Right lobe of liver (tissue), 6 donors: ENCODE data around the gene SMIM31. TPM values are rescaled to one million over a fixed set of nuclear protein-coding genes. Genes with fewer than 3 reads are reported as not detected.

Experiments
- ATAC-seq, 4 donors: fragments of 200-7000 bp; cut with Tn5 transposase; one replicate each; pipeline ENCODE4 v1.9.1; 2020; ENCODE audit warnings: mild to moderate bottlenecking in 4 of 4, moderate library complexity in 4 of 4
- DNase-seq, 3 donors: peaks; one replicate each; pipeline ENCODE4 v3.0.0-alpha.2; 2020
- H3K27ac ChIP-seq, 3 donors: fragments of 200-600 bp; one replicate each; pipeline ENCODE4 v1.8.0; 2022
- H3K27me3 ChIP-seq, 2 donors: fragments of 200-600 bp; one replicate each; pipeline ENCODE4 v1.8.0; 2022
- H3K36me3 ChIP-seq, 4 donors: fragments of 200-600 bp; sonication (generic) in 1 of 4; one replicate each; pipeline versions ENCODE4 v1.5.1 to v1.8.0; 2017 to 2022; ENCODE audit warnings: control low read depth in 1 of 4
- H3K4me1 ChIP-seq, 4 donors: fragments of 200-600 bp; sonication (generic) in 1 of 4; one replicate each; pipeline versions ENCODE4 v1.5.1 to v1.8.0; 2017 to 2022; ENCODE audit warnings: control low read depth in 1 of 4
- H3K4me3 ChIP-seq, 3 donors: fragments of 200-600 bp; one replicate each; pipeline ENCODE4 v1.8.0; 2022
- H3K9me3 ChIP-seq, 4 donors: fragments of 200-600 bp; sonication (generic) in 1 of 4; one replicate each; pipeline versions ENCODE4 v1.5.1 to v1.8.0; 2017 to 2022; ENCODE audit warnings: control low read depth in 1 of 4
- CTCF ChIP-seq, 4 donors: fragments of 200-600 bp in 3 of 4; fragments of 450-650 bp in 1 of 4; IDR thresholded peaks; one replicate each; pipeline versions ENCODE4 v1.5.1 to v1.8.0; 2016 to 2022; ENCODE audit warnings: antibody characterized with exemption in 4 of 4, mild to moderate bottlenecking in 2 of 4
- POLR2A ChIP-seq: fragments of 450-650 bp; IDR thresholded peaks from one replicate; pipeline ENCODE4 v1.6.1; 2017; ENCODE audit warnings: antibody characterized with exemption, mild to moderate bottlenecking
- WGBS: methylation state at CpG from one replicate; pipeline ENCODE4 v1.1.6; 2018; ENCODE audit warnings: low coverage, low lambda C conversion rate; ENCODE audit not compliant: insufficient coverage; ENCODE audit errors: missing lambda C conversion rate; 5-methylcytosine and 5-hydroxymethylcytosine counted together
- intact Hi-C, 2 donors: fragments of 100-400 bp; cut with DNase I; formaldehyde crosslinking; loops; one replicate each; pipeline versions ENCODE4 v1.11.2 to v1.14.1; 2022
- total RNA-seq, 6 experiments: library from RNA; depleted of rRNA in 2 of 6; stranded (reverse); fragments of >200 nt in 2 of 6; fragmentation: NEBNext Ultra II Directional in 3 of 6; extraction: Animal tissue kit (Norgen Biotek cat#: 25700) in 3 of 6; gene quantifications; one replicate each; pipeline versions ENCODE4 v1.1.0 to v1.2.4, GENCODE V29; 2016 to 2023
- donor health status: DM: no; HTN: yes; CAD: no.
- donor health status: DM: no; HTN: no; CAD: no.
- donor health status: DM: no; HTN: no; CAD: no.
- donor health status: DM: no; HTN: yes; CAD: no.
- donor health status: DM: no; HTN: yes; CAD: no.

The SMIM31 gene
- total RNA-seq, 6 experiments from 2014 or later = 0.71 TPM; not detected in 5

- no peak overlapping the region for H3K4me3 ChIP-seq
- H3K4me1 ChIP-seq = no peaks in the 10 kb centered on the region
- no peaks in the 10 kb centered on the region for H3K27me3 ChIP-seq
- TF ChIP-seq CTCF (IDR thresholded peaks at IDR 0.05) = no peak
- TF ChIP-seq POLR2A = no peak
- ATAC-seq (no peak), DNase-seq (no peak)
- H3K27ac ChIP-seq = no peak overlapping the region
- H3K36me3 ChIP-seq = no peaks in the 10 kb centered on the region
- intact Hi-C loops = no loop called here
- WGBS = 44% methylated on average over 4 of the region's 4 CpGs
- H3K9me3 ChIP-seq = no peaks in the 10 kb centered on the region
Measured at GRCh38 chr4:164725066-164725465, 28.9 kb upstream of the SMIM31 start.

GRCh38 chr4:164730705-164731393 lies 23.1 kb upstream of the SMIM31 start:
- Histone ChIP-seq H3K36me3 (no peaks in the 10 kb centered on the region), H3K27me3 (no peaks in the 10 kb centered on the region), H3K4me3 (no peak overlapping the region), H3K9me3 (no peaks in the 10 kb centered on the region), H3K4me1 (no peaks in the 10 kb centered on the region), H3K27ac (no peak overlapping the region)
- 11% methylated on average over 4 of the region's 4 CpGs for WGBS
- TF ChIP-seq CTCF (IDR thresholded peaks at IDR 0.05) (no peak), POLR2A (no peak)
- intact Hi-C loops = no loop called here
- ATAC-seq (no peak), DNase-seq (no peak)

GRCh38 chr4:164731827-164732474 lies 22.0 kb upstream of the SMIM31 start:
- WGBS = 32% methylated on average over 5 of the region's 5 CpGs
- intact Hi-C loops = no loop called here
- ATAC-seq (peak; percentile 75 to 83 (median 80)), DNase-seq (peak in 2 of 3 donors; percentile 21 to 50)
- TF ChIP-seq POLR2A (no peak), CTCF (IDR thresholded peaks at IDR 0.05) (peak; percentile 59 to 84 (median 78))
- Histone ChIP-seq H3K9me3 (no peaks in the 10 kb centered on the region), H3K27ac (no peak overlapping the region), H3K27me3 (no peaks in the 10 kb centered on the region), H3K36me3 (no peaks in the 10 kb centered on the region), H3K4me3 (no peak overlapping the region), H3K4me1 (no peaks in the 10 kb centered on the region)

- WGBS = 39% methylated on average over 7 of the region's 7 CpGs
- intact Hi-C loops = no loop called here
- H3K4me3 ChIP-seq = no peak overlapping the region
- H3K9me3 ChIP-seq = no peaks in the 10 kb centered on the region
- H3K27me3 ChIP-seq = no peaks in the 10 kb centered on the region
- TF ChIP-seq CTCF (IDR thresholded peaks at IDR 0.05) (no peak), POLR2A (no peak)
- no peaks in the 10 kb centered on the region for H3K36me3 ChIP-seq
- no peak for DNase-seq
- peak in 1 of 4 donors; percentile 40 for ATAC-seq
- no peak overlapping the region for H3K27ac ChIP-seq
- no peaks in the 10 kb centered on the region for H3K4me1 ChIP-seq
Measured at GRCh38 chr4:164734484-164734883, 19.4 kb upstream of the SMIM31 start.
